Upper lobe of left lung (tissue), 6 donors: ENCODE results near the gene DKK2. TPM values are rescaled to one million over a fixed set of nuclear protein-coding genes. Genes with fewer than 3 reads are reported as not detected.

Experiments
- ATAC-seq, 2 donors: fragments of 200-7000 bp; cut with Tn5 transposase; one replicate each; pipeline ENCODE4 v1.9.1; 2022; ENCODE audit warnings: mild to moderate bottlenecking in 2 of 2, moderate library complexity in 2 of 2; ENCODE audit not compliant: low FRiP score in 2 of 2
- DNase-seq, 2 donors: peaks; one replicate each; pipeline ENCODE4 v3.0.0-alpha.2; 2019 to 2020
- H3K27ac ChIP-seq, 4 donors: fragments of 200-600 bp; sonication (generic); one replicate each; pipeline ENCODE4 v1.5.1; 2016 to 2019
- H3K27me3 ChIP-seq, 4 donors: fragments of 200-600 bp; sonication (generic); one replicate each; pipeline ENCODE4 v1.5.1; 2017 to 2019
- H3K36me3 ChIP-seq, 4 donors: fragments of 200-600 bp; sonication (generic); one replicate each; pipeline ENCODE4 v1.5.1; 2016 to 2019
- H3K4me1 ChIP-seq, 4 donors: fragments of 200-600 bp; sonication (generic); one replicate each; pipeline ENCODE4 v1.5.1; 2018 to 2019
- H3K4me3 ChIP-seq, 4 donors: fragments of 200-600 bp; sonication (generic); one replicate each; pipeline ENCODE4 v1.5.1; 2017 to 2019; ENCODE audit warnings: mild to moderate bottlenecking in 2 of 4, moderate library complexity in 1 of 4
- H3K9me3 ChIP-seq, 4 donors: fragments of 200-600 bp; sonication (generic); one replicate each; pipeline ENCODE4 v1.5.1; 2018 to 2019
- EP300 ChIP-seq, 4 donors: sonication (generic); formaldehyde crosslinking; IDR thresholded peaks; one replicate each; pipeline ENCODE4 v1.5.1; 2017; ENCODE audit warnings: antibody characterized with exemption in 4 of 4, control low read depth in 2 of 4
- POLR2A ChIP-seq, 4 donors: fragments of 450-650 bp; IDR thresholded peaks; one replicate each; pipeline ENCODE4 v1.5.1; 2016 to 2017; ENCODE audit warnings: antibody characterized with exemption in 4 of 4, mild to moderate bottlenecking in 2 of 4
- POLR2AphosphoS5 ChIP-seq, 2 donors: sonication (generic); formaldehyde crosslinking; IDR thresholded peaks; one replicate each; pipeline ENCODE4 v1.5.1; 2017; ENCODE audit warnings: antibody characterized with exemption in 2 of 2
- WGBS, 2 donors: methylation state at CpG; one replicate each; pipeline ENCODE4 v1.1.5; 2017 to 2018; 5-methylcytosine and 5-hydroxymethylcytosine counted together
- total RNA-seq, 6 donors: library from RNA; depleted of rRNA in 4 of 6; stranded (reverse); fragments of >200 nt in 4 of 6; gene quantifications; one replicate each; pipeline versions ENCODE4 v1.1.0 to v1.2.1, GENCODE V29; 2016 to 2021
- TF ChIP-seq, protein P1 (sequence below), 6 experiments: fragments of 450-650 bp in 4 of 6; fragments of 200-600 bp in 2 of 6; sonication (generic) in 2 of 6; IDR thresholded peaks; one replicate each; pipeline ENCODE4 v1.5.1; 2016 to 2019; ENCODE audit warnings: antibody characterized with exemption in 6 of 6
- donor health status: DM: no; HTN: no; CAD: no; lungs with moderate emphysema.
- donor health status: DM: no; HTN: yes; CAD: no; lungs with severe emphysema.

The DKK2 gene
- total RNA-seq, 6 donors from 2014 or later: 1.8 to 22.1 (median 6.0) TPM; not detected in 1

DNA sequence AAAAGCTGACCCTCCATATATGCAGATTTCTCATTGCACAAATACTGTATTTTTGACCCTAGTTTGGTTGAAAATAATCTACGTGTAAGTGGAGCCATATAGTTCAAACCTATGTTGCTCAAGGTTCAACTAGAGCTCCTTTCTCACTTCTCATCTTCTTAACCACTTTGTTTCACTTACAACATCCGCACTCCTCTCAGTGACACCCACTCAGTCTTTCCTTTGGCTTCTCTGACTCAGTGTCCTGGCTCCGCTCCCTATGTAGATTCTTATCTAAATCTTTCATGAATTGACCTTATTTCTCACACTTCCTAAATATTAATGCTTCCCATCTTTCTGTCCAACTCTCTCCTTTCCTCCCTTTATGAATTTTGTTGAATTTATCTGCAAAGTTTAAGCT lies 32.9 kb upstream of the DKK2 start:
- DNase-seq (no peak), ATAC-seq (peak in 1 of 2 donors; percentile 42)
- no peaks in the 10 kb centered on the region for H3K4me1 ChIP-seq

DNA sequence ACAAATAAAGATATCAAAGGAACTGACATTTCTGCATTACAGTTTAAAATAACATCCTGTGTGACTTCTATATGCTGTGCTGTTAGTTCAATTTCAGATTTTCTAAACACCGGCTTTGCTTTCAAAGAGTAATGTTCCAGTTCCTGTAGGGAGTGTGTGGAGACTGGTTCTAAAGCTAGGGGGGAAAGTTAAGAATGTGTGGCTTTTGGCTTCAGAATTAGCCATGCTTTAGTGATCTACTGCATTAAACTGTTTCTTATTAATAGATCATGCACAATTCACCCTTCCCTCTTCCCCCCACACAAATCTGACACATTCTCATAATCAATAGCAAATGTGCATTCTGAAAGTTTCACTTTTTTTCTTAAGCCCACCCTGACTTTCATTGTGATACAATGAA lies 32.0 kb upstream of the DKK2 start:
- DNase-seq (no peak), ATAC-seq (no peak)
- Histone ChIP-seq H3K4me1 (no peaks in the 10 kb centered on the region), H3K36me3 (no peaks in the 10 kb centered on the region), H3K27ac (no peak overlapping the region), H3K4me3 (no peak overlapping the region), H3K9me3 (no peaks in the 10 kb centered on the region), H3K27me3 (no peaks in the 10 kb centered on the region)
- TF ChIP-seq EP300 (IDR thresholded peaks at IDR 0.05) (no peak), POLR2AphosphoS5 (IDR thresholded peaks at IDR 0.05) (no peak), POLR2A (IDR thresholded peaks at IDR 0.05) (no peak)
- TF ChIP-seq, protein P1, sequence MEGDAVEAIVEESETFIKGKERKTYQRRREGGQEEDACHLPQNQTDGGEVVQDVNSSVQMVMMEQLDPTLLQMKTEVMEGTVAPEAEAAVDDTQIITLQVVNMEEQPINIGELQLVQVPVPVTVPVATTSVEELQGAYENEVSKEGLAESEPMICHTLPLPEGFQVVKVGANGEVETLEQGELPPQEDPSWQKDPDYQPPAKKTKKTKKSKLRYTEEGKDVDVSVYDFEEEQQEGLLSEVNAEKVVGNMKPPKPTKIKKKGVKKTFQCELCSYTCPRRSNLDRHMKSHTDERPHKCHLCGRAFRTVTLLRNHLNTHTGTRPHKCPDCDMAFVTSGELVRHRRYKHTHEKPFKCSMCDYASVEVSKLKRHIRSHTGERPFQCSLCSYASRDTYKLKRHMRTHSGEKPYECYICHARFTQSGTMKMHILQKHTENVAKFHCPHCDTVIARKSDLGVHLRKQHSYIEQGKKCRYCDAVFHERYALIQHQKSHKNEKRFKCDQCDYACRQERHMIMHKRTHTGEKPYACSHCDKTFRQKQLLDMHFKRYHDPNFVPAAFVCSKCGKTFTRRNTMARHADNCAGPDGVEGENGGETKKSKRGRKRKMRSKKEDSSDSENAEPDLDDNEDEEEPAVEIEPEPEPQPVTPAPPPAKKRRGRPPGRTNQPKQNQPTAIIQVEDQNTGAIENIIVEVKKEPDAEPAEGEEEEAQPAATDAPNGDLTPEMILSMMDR (IDR thresholded peaks at IDR 0.05): no peak
- 33 to 68% methylated on average over 1 of the region's 1 CpG for WGBS, 2 donors

More for the DNA sequence above, 32.9 kb upstream of the DKK2 start:
- Histone ChIP-seq H3K27ac (no peak overlapping the region), H3K4me3 (no peak overlapping the region), H3K9me3 (no peaks in the 10 kb centered on the region), H3K36me3 (no peaks in the 10 kb centered on the region), H3K27me3 (no peaks in the 10 kb centered on the region)
- WGBS, 2 donors: 58 to 60% methylated on average over 3 of the region's 3 CpGs
- TF ChIP-seq POLR2A (IDR thresholded peaks at IDR 0.05): no peak
- TF ChIP-seq, protein P1 (IDR thresholded peaks at IDR 0.05): no peak
- TF ChIP-seq POLR2AphosphoS5 (IDR thresholded peaks at IDR 0.05): no peak
- TF ChIP-seq EP300 (IDR thresholded peaks at IDR 0.05): no peak

DNA sequence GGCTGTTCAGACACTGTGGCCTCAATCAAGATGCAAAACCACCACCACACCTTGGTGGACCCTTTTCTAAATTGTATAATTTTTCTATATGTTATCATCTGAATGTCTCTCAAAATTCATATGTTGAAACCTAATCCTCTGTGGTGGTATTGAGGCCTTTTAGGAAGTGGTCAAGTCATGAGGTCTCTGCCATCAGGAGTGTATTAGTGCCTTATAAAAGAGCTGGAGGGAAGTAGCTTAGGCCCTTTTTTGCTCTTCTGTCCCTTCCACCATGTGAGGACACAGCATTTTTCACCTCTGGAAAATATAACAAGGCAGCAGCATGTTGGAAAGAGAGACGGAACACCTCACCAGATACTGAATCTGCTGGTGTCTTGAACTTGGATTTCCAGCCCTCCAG lies 30.5 kb upstream of the DKK2 start:
- WGBS, 2 donors: 89 to 100% methylated on average over 1 of the region's 1 CpG
- Histone ChIP-seq H3K4me1 (no peaks in the 10 kb centered on the region), H3K4me3 (no peak overlapping the region), H3K27me3 (no peaks in the 10 kb centered on the region), H3K9me3 (no peaks in the 10 kb centered on the region), H3K36me3 (no peaks in the 10 kb centered on the region), H3K27ac (no peak overlapping the region)
- ATAC-seq: peak in 1 of 2 donors; percentile 47
- DNase-seq: no peak
- TF ChIP-seq EP300 (IDR thresholded peaks at IDR 0.05) (no peak), POLR2AphosphoS5 (IDR thresholded peaks at IDR 0.05) (no peak)
- TF ChIP-seq, protein P1 (IDR thresholded peaks at IDR 0.05): no peak

DNA sequence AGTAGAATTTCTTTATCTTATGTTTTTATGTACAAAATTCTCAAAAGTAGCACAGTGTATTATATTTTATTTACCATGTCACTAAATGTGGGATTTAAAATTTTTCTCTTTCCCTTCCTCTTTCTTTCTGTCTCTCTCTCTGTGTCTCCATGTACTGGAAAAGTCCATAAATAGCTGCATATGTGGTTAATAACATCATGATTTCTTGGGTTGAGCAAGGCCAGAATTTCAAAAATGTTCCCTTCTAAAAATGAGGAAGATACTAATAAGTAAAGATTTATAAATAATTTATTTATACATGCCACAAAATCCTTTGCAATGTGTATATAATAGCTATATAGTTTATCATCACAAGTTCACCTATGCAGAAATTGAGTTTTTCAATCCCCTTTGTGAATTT lies 29.1 kb upstream of the DKK2 start:
- Histone ChIP-seq H3K27ac (no peak overlapping the region), H3K36me3 (no peaks in the 10 kb centered on the region), H3K4me3 (no peak overlapping the region), H3K9me3 (no peaks in the 10 kb centered on the region), H3K27me3 (no peaks in the 10 kb centered on the region), H3K4me1 (no peaks in the 10 kb centered on the region)
- no peak for ATAC-seq
- DNase-seq: no peak
- TF ChIP-seq, protein P1 (IDR thresholded peaks at IDR 0.05): no peak
- TF ChIP-seq EP300 (IDR thresholded peaks at IDR 0.05) (no peak), POLR2A (IDR thresholded peaks at IDR 0.05) (no peak), POLR2AphosphoS5 (IDR thresholded peaks at IDR 0.05) (no peak)

DNA sequence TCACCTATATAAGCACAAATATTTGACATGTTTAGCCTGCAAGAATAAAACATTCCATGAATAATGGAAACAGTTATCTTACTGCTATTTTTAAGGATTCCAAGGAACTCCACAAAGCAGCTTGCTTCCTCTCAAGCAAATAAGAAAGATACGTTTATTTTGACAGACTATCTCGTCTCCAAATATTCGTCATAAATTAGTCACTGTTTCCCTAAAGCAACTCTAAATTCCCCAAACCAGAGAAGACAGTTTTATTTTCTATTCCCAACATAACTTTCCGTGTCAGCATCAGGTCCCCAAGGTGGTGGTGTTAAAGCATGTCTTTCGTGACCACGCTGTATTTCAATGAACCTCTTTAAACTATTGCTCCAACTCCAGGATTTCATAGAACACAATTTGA lies 24.3 kb upstream of the DKK2 start:
- Histone ChIP-seq H3K9me3 (no peaks in the 10 kb centered on the region), H3K36me3 (no peaks in the 10 kb centered on the region), H3K27me3 (no peaks in the 10 kb centered on the region), H3K4me3 (no peak overlapping the region), H3K4me1 (no peaks in the 10 kb centered on the region), H3K27ac (no peak overlapping the region)
- DNase-seq (no peak), ATAC-seq (no peak)
- no peak for TF ChIP-seq POLR2A (IDR thresholded peaks at IDR 0.05)
- TF ChIP-seq POLR2AphosphoS5 (IDR thresholded peaks at IDR 0.05): no peak
- no peak for TF ChIP-seq EP300 (IDR thresholded peaks at IDR 0.05)
- TF ChIP-seq, protein P1 (IDR thresholded peaks at IDR 0.05): no peak
- WGBS, 2 donors: 64 to 74% methylated on average over 6 of the region's 6 CpGs
